IMR-90 (cell line): ENCODE results near the gene MDH1B. TPM values are rescaled to one million over a fixed set of nuclear protein-coding genes. Genes with fewer than 3 reads are reported as not detected.

Experiments
- ATAC-seq: fragments of 200-7000 bp; cut with Tn5 transposase; 2 replicates; pipeline ENCODE4 v1.9.1; 2020; ENCODE audit warnings: low read depth, mild to moderate bottlenecking, moderate library complexity
- BruUV-seq: library from RNA; stranded (reverse); fragments of 400-500 nt; replicated peaks from 2 replicates; lab custom pipeline; 2021; lab: Mats Ljungman, UMichigan
- CTCF ChIA-PET: fragments of 300-600 bp; formaldehyde crosslinking; extraction: SDS; loops from one replicate; lab custom pipeline; 2021; ENCODE audit warnings: antibody characterized with exemption; lab: Yijun Ruan, JAX
- POLR2A ChIA-PET: fragments of 300-600 bp; sonication (Branson Sonifier 250); formaldehyde crosslinking; loops from one replicate; lab custom pipeline; 2022; ENCODE audit warnings: antibody characterized with exemption; ENCODE audit not compliant: unreplicated experiment; lab: Charles Lee
- DNase-seq: peaks from one replicate; pipeline ENCODE4 v3.0.0; 2013
- H2AFZ ChIP-seq: replicated peaks from 2 replicates; pipeline ENCODE3; 2013; ENCODE audit warnings: low read length, mild to moderate bottlenecking; ENCODE audit not compliant: poor library complexity
- H2AK5ac ChIP-seq: 2 replicates; pipeline ENCODE4 v1.6.1; 2013; ENCODE audit warnings: low read depth, low read length, inconsistent platforms
- H2AK9ac ChIP-seq: replicated peaks from 2 replicates; pipeline ENCODE3; 2013; ENCODE audit warnings: mild to moderate bottlenecking, low read depth, low read length, moderate library complexity; ENCODE audit not compliant: poor library complexity
- H2BK120ac ChIP-seq: 2 replicates; pipeline ENCODE4 v1.6.1; 2013; ENCODE audit warnings: low read depth, low read length, inconsistent platforms
- H2BK15ac ChIP-seq: 3 replicates; pipeline ENCODE4 v1.6.1; 2013; ENCODE audit warnings: low read depth, low read length, inconsistent platforms
- H2BK20ac ChIP-seq: 2 replicates; pipeline ENCODE4 v1.6.1; 2013; ENCODE audit warnings: low read depth, mild to moderate bottlenecking, inconsistent platforms, low read length, moderate library complexity
- H2BK5ac ChIP-seq: 2 replicates; pipeline ENCODE4 v1.6.1; 2013; ENCODE audit warnings: mild to moderate bottlenecking, low read depth, low read length, inconsistent platforms; ENCODE audit not compliant: poor library complexity, severe bottlenecking
- H3K14ac ChIP-seq: replicated peaks from 2 replicates; pipeline ENCODE4 v1.6.1; 2013; ENCODE audit warnings: low read depth, low read length, inconsistent platforms
- H3K18ac ChIP-seq: 2 replicates; pipeline ENCODE4 v1.6.1; 2013; ENCODE audit warnings: low read depth, low read length, control low read depth
- H3K23ac ChIP-seq: 2 replicates; pipeline ENCODE4 v1.6.1; 2013; ENCODE audit warnings: low read depth, low read length, inconsistent platforms
- H3K27ac ChIP-seq: 2 replicates; pipeline ENCODE4 v1.5.1; 2013; ENCODE audit warnings: mild to moderate bottlenecking, control low read depth, low read length; ENCODE audit not compliant: insufficient read depth
- H3K27me3 ChIP-seq: 2 replicates; pipeline ENCODE4 v1.6.1; 2013; ENCODE audit warnings: low read length; ENCODE audit not compliant: control insufficient read depth, insufficient read depth
- H3K36me3 ChIP-seq: 2 replicates; pipeline ENCODE4 v1.6.1; 2013; ENCODE audit warnings: low read length, mixed read lengths; ENCODE audit not compliant: control insufficient read depth, insufficient read depth
- H3K4ac ChIP-seq: 2 replicates; pipeline ENCODE4 v1.6.1; 2013; ENCODE audit warnings: low read depth, low read length, inconsistent platforms
- H3K4me1 ChIP-seq: 2 replicates; pipeline ENCODE4 v1.6.1; 2013; ENCODE audit warnings: low read length, mixed read lengths; ENCODE audit not compliant: control insufficient read depth, insufficient read depth
- H3K4me2 ChIP-seq: 2 replicates; pipeline ENCODE4 v1.6.1; 2013; ENCODE audit warnings: low read depth, mild to moderate bottlenecking, control low read depth, low read length, moderate library complexity
- H3K4me3 ChIP-seq: 2 replicates; pipeline ENCODE4 v1.5.1; 2013; ENCODE audit warnings: low read depth, mild to moderate bottlenecking, control low read depth, low read length, moderate library complexity; ENCODE audit not compliant: insufficient read depth
- H3K56ac ChIP-seq: 2 replicates; pipeline ENCODE4 v1.6.1; 2013; ENCODE audit warnings: low read length, inconsistent platforms; ENCODE audit not compliant: insufficient read depth; ENCODE audit errors: extremely low read depth
- H3K79me1 ChIP-seq, 2 experiments: 2 replicates each; pipeline ENCODE4 v1.6.1; 2013; ENCODE audit warnings: low read length in 2 of 2, inconsistent platforms in 1 of 2, low read depth in 1 of 2
- H3K9ac ChIP-seq: 2 replicates; pipeline ENCODE4 v1.6.1; 2013; ENCODE audit warnings: low read depth, low read length, control low read depth
- H3K9me1 ChIP-seq: 2 replicates; pipeline ENCODE4 v1.6.1; 2013; ENCODE audit warnings: low read length, inconsistent platforms; ENCODE audit not compliant: insufficient read depth
- H3K9me3 ChIP-seq: 2 replicates; pipeline ENCODE4 v1.6.1; 2013; ENCODE audit warnings: low read length; ENCODE audit not compliant: control insufficient read depth, insufficient read depth
- H4K20me1 ChIP-seq: 2 replicates; pipeline ENCODE4 v1.6.1; 2013; ENCODE audit warnings: low read length, inconsistent platforms; ENCODE audit not compliant: insufficient read depth
- H4K5ac ChIP-seq: 2 replicates; pipeline ENCODE4 v1.6.1; 2013; ENCODE audit warnings: mild to moderate bottlenecking, low read depth, low read length, control low read depth
- H4K8ac ChIP-seq, 2 experiments: 2 replicates each; pipeline ENCODE4 v1.6.1; 2013; ENCODE audit warnings: low read depth in 2 of 2, low read length in 2 of 2, control low read depth in 1 of 2, inconsistent platforms in 1 of 2
- H4K91ac ChIP-seq: 2 replicates; pipeline ENCODE4 v1.6.1; 2013; ENCODE audit warnings: low read depth, low read length, inconsistent platforms; ENCODE audit not compliant: insufficient read depth
- MAFK ChIP-seq: IDR thresholded peaks from 2 replicates; pipeline ENCODE4 v1.6.1; 2012; ENCODE audit warnings: low read depth, low read length, improper control_type of control experiment
- WGBS, 2 experiments: methylation state at CpG; one replicate each; pipeline versions ENCODE4 v1.1.5 to v1.1.7; 2013; ENCODE audit warnings: missing lambda C conversion rate in 2 of 2; ENCODE audit not compliant: insufficient read length in 1 of 2; ENCODE audit errors: extremely low coverage in 2 of 2; 5-methylcytosine and 5-hydroxymethylcytosine counted together
- dilution Hi-C: fragments of 300-500 bp; cut with HindIII; formaldehyde crosslinking; loops from one replicate; pipeline ENCODE4 v1.14.3; 2018; ENCODE audit warnings: low sequenced_read_pairs; ENCODE audit not compliant: unreplicated experiment
- in situ Hi-C: fragments of 300-500 bp; cut with MboI; formaldehyde crosslinking; loops from 3 replicates; pipeline ENCODE4 v1.14.3; 2019; ENCODE audit warnings: low sequenced_read_pairs, inconsistent platforms, mixed read lengths
- intact Hi-C: fragments of 100-400 bp; cut with micrococcal nuclease; formaldehyde crosslinking; loops from 2 replicates; pipeline ENCODE4 v1.10.0; 2022
- polyA plus RNA-seq, 3 experiments: library from polyadenylated mRNA; depleted of rRNA; stranded (reverse); fragments of >200 nt; gene quantifications; 2 replicates each; pipeline ENCODE4 v1.2.3, GENCODE V29; 2012; ENCODE audit warnings: low replicate concordance in 1 of 3
- total RNA-seq: library from RNA; depleted of rRNA; stranded (reverse); fragments of >200 nt; gene quantifications from 2 replicates; pipeline ENCODE4 v1.2.3, GENCODE V29; 2012
- TF ChIP-seq, protein P1 (sequence below): conservative IDR thresholded peaks from 2 replicates; pipeline ENCODE4 v1.5.1; 2012; ENCODE audit warnings: mild to moderate bottlenecking, low read depth, low read length, improper control_type of control experiment

The MDH1B gene
- total and polyA plus RNA-seq, 2 of the 4 experiments (the other 2 are of a cell fraction) = 0.38 to 0.54 TPM

DNA sequence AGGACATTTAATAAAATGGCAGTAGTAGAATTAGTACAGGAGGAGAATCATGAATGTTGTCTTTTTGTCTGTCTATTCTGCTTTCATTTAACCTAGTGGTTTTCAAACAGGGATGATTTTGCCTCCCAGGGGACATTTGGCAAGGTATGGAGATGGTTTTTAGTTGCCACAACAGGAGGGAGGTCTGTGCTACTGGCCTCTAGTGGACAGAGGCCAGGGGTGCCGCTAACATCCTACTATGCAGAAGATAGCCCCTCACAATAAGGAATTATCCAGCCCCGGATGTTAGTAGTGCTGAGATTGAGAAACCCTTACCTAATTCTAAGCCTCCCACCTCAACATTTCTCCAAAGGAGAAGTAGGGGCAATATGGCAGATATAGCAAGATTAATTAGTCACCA is 18.6 kb upstream of the MDH1B start:
- Histone ChIP-seq H3K4me3 (no peak overlapping the region), H3K9me3 (no peaks in the 10 kb centered on the region), H2AK5ac (no peak overlapping the region), H3K56ac (no peak overlapping the region), H3K27ac (no peak overlapping the region), H2BK120ac (no peak overlapping the region), H2BK20ac (no peak overlapping the region), H2BK5ac (no peak overlapping the region), H4K8ac (no peak overlapping the region), H2BK15ac (no peak overlapping the region), H2AK9ac (no peak overlapping the region), H4K20me1 (peaks cover 4% of the 10 kb centered on the region; the same call in 1 of the 2 replicates), H3K4me1 (no peaks in the 10 kb centered on the region), H3K14ac (no peak overlapping the region), H4K5ac (no peak overlapping the region), H4K91ac (no peak overlapping the region), H3K23ac (no peak overlapping the region), H3K4ac (no peak overlapping the region), H3K79me1 (peaks cover 12 to 13% of the 10 kb centered on the region in 2 experiments), H3K9me1 (no peaks in the 10 kb centered on the region), H2AFZ (no peak overlapping the region), H3K4me2 (no peak overlapping the region), H3K9ac (no peak overlapping the region), H3K27me3 (no peaks in the 10 kb centered on the region), H3K36me3 (peaks cover 26% of the 10 kb centered on the region), H3K18ac (no peak overlapping the region)
- dilution Hi-C loops = no loop called here
- DNase-seq (no peak), ATAC-seq (peak; percentile 69)
- no TSS peak for BruUV-seq
- TF ChIP-seq, protein P1, sequence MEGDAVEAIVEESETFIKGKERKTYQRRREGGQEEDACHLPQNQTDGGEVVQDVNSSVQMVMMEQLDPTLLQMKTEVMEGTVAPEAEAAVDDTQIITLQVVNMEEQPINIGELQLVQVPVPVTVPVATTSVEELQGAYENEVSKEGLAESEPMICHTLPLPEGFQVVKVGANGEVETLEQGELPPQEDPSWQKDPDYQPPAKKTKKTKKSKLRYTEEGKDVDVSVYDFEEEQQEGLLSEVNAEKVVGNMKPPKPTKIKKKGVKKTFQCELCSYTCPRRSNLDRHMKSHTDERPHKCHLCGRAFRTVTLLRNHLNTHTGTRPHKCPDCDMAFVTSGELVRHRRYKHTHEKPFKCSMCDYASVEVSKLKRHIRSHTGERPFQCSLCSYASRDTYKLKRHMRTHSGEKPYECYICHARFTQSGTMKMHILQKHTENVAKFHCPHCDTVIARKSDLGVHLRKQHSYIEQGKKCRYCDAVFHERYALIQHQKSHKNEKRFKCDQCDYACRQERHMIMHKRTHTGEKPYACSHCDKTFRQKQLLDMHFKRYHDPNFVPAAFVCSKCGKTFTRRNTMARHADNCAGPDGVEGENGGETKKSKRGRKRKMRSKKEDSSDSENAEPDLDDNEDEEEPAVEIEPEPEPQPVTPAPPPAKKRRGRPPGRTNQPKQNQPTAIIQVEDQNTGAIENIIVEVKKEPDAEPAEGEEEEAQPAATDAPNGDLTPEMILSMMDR = peak; percentile 36
- TF ChIP-seq MAFK = no peak
- POLR2A ChIA-PET = no interaction called here
- intact Hi-C loops = loop anchor here (10.0 kb wide), 1 partner anchor 229 kb away; no protein-coding TSS in a partner anchor
- CTCF ChIA-PET = no interaction called here
- in situ Hi-C loops = loop anchor here (25.0 kb wide), 1 partner anchor 954 kb away; no protein-coding TSS in a partner anchor
- no CpG with 5 or more reads among the region's 2 CpGs for WGBS, 2 experiments
